ENCODE measurements around the gene RPLP1. TPM values are rescaled to one million over a fixed set of nuclear protein-coding genes. Genes with fewer than 3 reads are reported as not detected.
A peak's percentile ranks its signal among the peaks of the same experiment; 100 is the strongest.

The RPLP1 gene
- total RNA-seq, 6 experiments from 2014 or later, result 1,302 to 1,622 (median 1,423) TPM

GRCh38 chr15:69424001-69424400 lies 28.6 kb upstream of the RPLP1 start:
- H3K9me3 Mint-ChIP-seq, result no peaks in the 10 kb centered on the region
- peaks cover 41% of the 10 kb centered on the region for H3K4me1 Mint-ChIP-seq (ENCODE audit: low read depth)
- DNase-seq, result no peak
- peaks cover 42% of the 10 kb centered on the region for H3K36me3 Mint-ChIP-seq (ENCODE audit: low read depth)
- no peak overlapping the region for H3K4me3 Mint-ChIP-seq
- H3K27me3 Mint-ChIP-seq (ENCODE audit: insufficient read depth), result no peaks in the 10 kb centered on the region
- no peak overlapping the region for H3K27ac Mint-ChIP-seq
- no peak for TF ChIP-seq CTCF (IDR thresholded peaks at IDR 0.05)

DNA sequence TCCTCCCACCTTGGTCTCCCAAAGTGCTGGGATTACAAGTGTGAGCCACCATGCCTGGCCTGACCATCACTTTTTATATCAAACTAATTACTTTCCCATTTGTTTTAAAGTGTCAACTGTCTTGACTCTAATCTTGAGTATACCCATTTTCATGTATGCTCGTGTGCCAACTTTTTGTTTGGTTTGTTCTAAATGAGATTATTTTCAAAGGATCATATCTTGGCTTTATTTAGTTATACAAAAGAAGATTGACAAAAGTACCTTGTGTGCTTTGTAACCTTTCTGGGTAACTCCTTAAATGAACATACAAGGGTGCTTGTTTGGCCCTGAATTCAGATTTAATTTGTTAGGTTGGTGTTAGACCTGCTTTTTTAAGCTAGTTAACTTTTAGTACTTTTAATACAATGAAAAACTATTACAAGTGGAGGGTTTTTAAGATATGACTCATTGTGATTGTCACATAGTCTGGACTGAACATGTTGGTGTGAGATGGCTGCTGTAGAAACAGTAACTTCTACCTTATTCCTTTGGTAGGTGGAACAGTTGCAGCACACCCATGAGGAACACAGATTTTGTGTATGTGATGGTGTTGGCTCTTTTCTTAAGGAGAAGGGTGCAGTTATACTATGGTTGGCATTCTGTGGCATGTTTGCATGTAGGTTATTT lies 27.7 kb upstream of the RPLP1 start:
- H3K4me1 Mint-ChIP-seq (ENCODE audit: low read depth), result peaks cover 34% of the 10 kb centered on the region
- peak; percentile 27 for DNase-seq
- peaks cover 36% of the 10 kb centered on the region for H3K36me3 Mint-ChIP-seq (ENCODE audit: low read depth)
- no peaks in the 10 kb centered on the region for H3K27me3 Mint-ChIP-seq (ENCODE audit: insufficient read depth)
- H3K9me3 Mint-ChIP-seq, result no peaks in the 10 kb centered on the region
- peak overlapping the region; percentile 20; the same call in 1 of the 2 replicates for H3K4me3 Mint-ChIP-seq
- peak overlapping the region; percentile 58; the same call in 1 of the 2 replicates for H3K27ac Mint-ChIP-seq
- TF ChIP-seq CTCF (IDR thresholded peaks at IDR 0.05), result no peak

DNA sequence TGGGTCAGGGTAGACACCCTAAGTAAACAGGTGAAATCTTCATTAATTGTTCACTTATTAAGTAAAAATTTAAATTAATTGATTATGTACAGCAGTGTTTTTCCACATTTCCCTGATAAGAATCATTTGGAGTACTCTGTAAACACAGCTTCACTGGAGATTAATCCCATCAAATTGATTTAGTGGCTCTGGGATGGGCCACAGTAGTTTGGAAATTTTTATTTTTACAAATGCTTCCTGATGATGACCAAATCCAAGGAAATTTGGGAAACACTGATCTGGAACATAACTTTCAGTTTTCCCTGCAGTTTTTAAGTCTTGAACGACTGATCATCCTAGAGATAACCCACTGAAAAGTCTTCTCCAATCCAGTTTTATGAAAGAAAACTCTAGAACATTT lies 18.8 kb upstream of the RPLP1 start:
- Mint-ChIP-seq H3K36me3 (ENCODE audit: low read depth) (peaks cover 51% of the 10 kb centered on the region), H3K27ac (0 out of 2 replicates have a peak overlapping the region, but pooled peaks have one; percentile 0), H3K4me1 (ENCODE audit: low read depth) (peaks cover 15% of the 10 kb centered on the region), H3K9me3 (no peaks in the 10 kb centered on the region), H3K27me3 (ENCODE audit: insufficient read depth) (no peaks in the 10 kb centered on the region; the same call in 1 of the 2 replicates), H3K4me3 (no peak overlapping the region)
- no peak for TF ChIP-seq CTCF (IDR thresholded peaks at IDR 0.05)
- DNase-seq, result no peak

GRCh38 chr15:69434238-69434637 lies 18.4 kb upstream of the RPLP1 start:
- H3K27me3 Mint-ChIP-seq (ENCODE audit: insufficient read depth), result no peaks in the 10 kb centered on the region; the same call in 1 of the 2 replicates
- H3K4me3 Mint-ChIP-seq, result no peak overlapping the region
- H3K36me3 Mint-ChIP-seq (ENCODE audit: low read depth), result peaks cover 48% of the 10 kb centered on the region
- peaks cover 15% of the 10 kb centered on the region for H3K4me1 Mint-ChIP-seq (ENCODE audit: low read depth)
- TF ChIP-seq CTCF (IDR thresholded peaks at IDR 0.05), result no peak
- no peak for DNase-seq
- H3K9me3 Mint-ChIP-seq, result no peaks in the 10 kb centered on the region
- peak overlapping the region; percentile 0; the same call in 1 of the 2 replicates for H3K27ac Mint-ChIP-seq

DNA sequence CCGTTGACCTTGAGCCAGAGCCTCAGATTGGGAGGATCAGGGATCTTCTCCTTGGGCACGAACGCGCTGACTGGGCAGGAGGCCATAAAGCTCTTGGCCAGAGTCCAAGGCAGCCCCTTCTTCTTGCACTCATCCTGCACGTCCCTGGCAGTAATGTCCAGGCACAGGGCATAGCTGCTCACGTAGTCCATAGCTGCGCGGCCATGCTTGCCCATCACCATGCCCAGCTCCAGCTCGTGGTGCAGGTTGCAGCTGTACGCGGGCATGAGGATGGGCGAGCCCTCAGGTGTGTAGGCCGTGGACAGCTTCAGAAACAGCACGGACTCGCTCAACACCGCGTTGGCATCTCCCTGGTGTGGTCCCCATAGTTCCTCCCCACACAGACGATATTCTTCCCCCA lies 17.9 kb upstream of the RPLP1 start:
- Mint-ChIP-seq H3K4me1 (ENCODE audit: low read depth) (peaks cover 15% of the 10 kb centered on the region), H3K9me3 (no peaks in the 10 kb centered on the region), H3K36me3 (ENCODE audit: low read depth) (peaks cover 52% of the 10 kb centered on the region), H3K4me3 (no peak overlapping the region), H3K27ac (peak overlapping the region; percentile 0; the same call in 1 of the 2 replicates), H3K27me3 (ENCODE audit: insufficient read depth) (no peaks in the 10 kb centered on the region; the same call in 1 of the 2 replicates)
- no peak for DNase-seq
- no peak for TF ChIP-seq CTCF (IDR thresholded peaks at IDR 0.05)
